Hematopoietic multipotent progenitor cell treated with erythropoietin and hydrocortisone succinate and interleukin-3 and kit ligand, for 4 days (in vitro differentiated cells): ENCODE data around the gene RFX4.
"Not testable (repeated sequence)": the region's sequence is repeated elsewhere in the genome, so short reads cannot be mapped to it uniquely, and the experiment has no call there.

Source experiments
- DNase-seq: peaks from one replicate; pipeline ENCODE4 v3.0.0-alpha.2; 2015

The RFX4 gene

GRCh38 chr12:106648736-106649135 is 65.9 kb downstream of the RFX4 start:
- no peak for DNase-seq

GRCh38 chr12:106651552-106651951 is 68.7 kb downstream of the RFX4 start:
- no peak for DNase-seq

- no peak for DNase-seq
Observed at GRCh38 chr12:106652510-106653015, 69.8 kb downstream of the RFX4 start.

GRCh38 chr12:106655577-106655976 is 72.8 kb downstream of the RFX4 start:
- no peak for DNase-seq

- no peak for DNase-seq
Observed at GRCh38 chr12:106657488-106657887, 74.7 kb downstream of the RFX4 start.

GRCh38 chr12:106663385-106663784 is 80.6 kb downstream of the RFX4 start:
- no peak for DNase-seq

- no peak for DNase-seq
Observed at GRCh38 chr12:106669216-106669615, 86.4 kb downstream of the RFX4 start.

GRCh38 chr12:106670131-106670530 is 87.3 kb downstream of the RFX4 start:
- no peak for DNase-seq

GRCh38 chr12:106671840-106672239 is 89.0 kb downstream of the RFX4 start:
- DNase-seq: no peak

- DNase-seq: no peak
Observed at GRCh38 chr12:106672314-106673025, 89.7 kb downstream of the RFX4 start.

GRCh38 chr12:106673141-106673540 is 90.3 kb downstream of the RFX4 start:
- DNase-seq: no peak

- DNase-seq: no peak
Observed at GRCh38 chr12:106675651-106676435, 93.0 kb downstream of the RFX4 start.

GRCh38 chr12:106679574-106679973 is 96.8 kb downstream of the RFX4 start:
- DNase-seq: no peak

- no peak for DNase-seq
Observed at GRCh38 chr12:106680280-106680679, 97.5 kb downstream of the RFX4 start.

- no peak for DNase-seq
Observed at GRCh38 chr12:106681210-106681609, 98.4 kb downstream of the RFX4 start.

GRCh38 chr12:106682594-106683234 is 99.9 kb downstream of the RFX4 start:
- peak; percentile 44 for DNase-seq

- no peak for DNase-seq
Observed at GRCh38 chr12:106684497-106684896, 101.7 kb downstream of the RFX4 start.

- DNase-seq: no peak
Observed at GRCh38 chr12:106685381-106685780, 102.6 kb downstream of the RFX4 start.

- DNase-seq: no peak
Observed at GRCh38 chr12:106687672-106688071, 104.9 kb downstream of the RFX4 start.

- no peak for DNase-seq
Observed at GRCh38 chr12:106690569-106691305, 107.9 kb downstream of the RFX4 start.

- not testable (repeated sequence) for DNase-seq
Observed at GRCh38 chr12:106692033-106692432, 109.2 kb downstream of the RFX4 start.

GRCh38 chr12:106692896-106693820 is 110.4 kb downstream of the RFX4 start:
- DNase-seq: no peak
